ENCODE data around the gene NAP1L4.

The NAP1L4 gene

GRCh38 chr11:2932850-2933251, 59.3 kb downstream of the NAP1L4 start:
- DNase-seq = no peak

DNA sequence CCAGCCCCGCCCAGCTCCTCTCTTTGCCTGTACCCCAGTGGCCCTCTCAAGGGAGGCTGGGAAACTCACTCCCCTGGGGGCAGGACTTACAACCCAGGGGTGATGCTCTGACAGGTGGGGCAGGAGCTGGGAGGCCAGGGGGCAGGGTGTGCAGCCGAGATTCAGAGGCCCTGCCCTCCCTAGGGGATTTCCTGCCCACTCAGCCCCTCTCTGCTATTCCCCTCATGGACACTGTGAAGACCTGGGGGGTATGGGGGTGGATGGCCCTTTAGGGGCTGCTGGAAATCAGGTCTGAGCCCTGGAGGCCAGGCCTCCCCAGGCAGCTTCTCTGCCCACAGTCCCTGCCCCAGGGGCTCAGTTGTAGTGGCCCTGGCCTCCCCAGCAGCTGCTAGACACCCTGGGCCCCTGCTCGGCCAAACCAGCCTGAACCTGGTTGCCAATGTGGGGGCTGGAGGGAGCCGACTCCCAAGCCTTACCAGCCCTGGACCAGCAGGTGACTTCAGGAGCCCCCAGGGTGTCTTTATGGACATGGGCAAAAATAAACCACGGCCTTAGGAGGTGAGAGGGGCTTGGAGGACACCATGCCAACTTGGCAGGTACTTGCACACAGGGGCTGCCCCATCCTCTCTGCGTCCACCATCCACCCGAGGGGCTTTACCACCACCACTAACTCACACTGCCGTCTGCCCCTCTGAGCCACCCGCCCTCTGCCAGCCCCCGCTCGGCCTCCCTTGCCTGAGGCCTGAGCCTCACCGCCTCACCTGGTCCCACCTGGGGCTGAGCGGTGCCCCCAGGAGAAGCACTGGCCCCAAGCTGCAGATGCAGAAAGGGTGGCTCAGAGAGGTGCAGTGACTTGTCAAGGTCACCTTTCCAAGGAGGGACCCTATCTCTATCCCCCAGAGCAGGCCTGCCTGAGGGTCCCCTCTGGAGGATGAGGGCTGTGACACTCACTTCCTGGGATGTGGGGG, 60.1 kb downstream of the NAP1L4 start:
- no peak for DNase-seq

- no peak for DNase-seq
Measured at GRCh38 chr11:2931420-2931746, 60.7 kb downstream of the NAP1L4 start.

DNA sequence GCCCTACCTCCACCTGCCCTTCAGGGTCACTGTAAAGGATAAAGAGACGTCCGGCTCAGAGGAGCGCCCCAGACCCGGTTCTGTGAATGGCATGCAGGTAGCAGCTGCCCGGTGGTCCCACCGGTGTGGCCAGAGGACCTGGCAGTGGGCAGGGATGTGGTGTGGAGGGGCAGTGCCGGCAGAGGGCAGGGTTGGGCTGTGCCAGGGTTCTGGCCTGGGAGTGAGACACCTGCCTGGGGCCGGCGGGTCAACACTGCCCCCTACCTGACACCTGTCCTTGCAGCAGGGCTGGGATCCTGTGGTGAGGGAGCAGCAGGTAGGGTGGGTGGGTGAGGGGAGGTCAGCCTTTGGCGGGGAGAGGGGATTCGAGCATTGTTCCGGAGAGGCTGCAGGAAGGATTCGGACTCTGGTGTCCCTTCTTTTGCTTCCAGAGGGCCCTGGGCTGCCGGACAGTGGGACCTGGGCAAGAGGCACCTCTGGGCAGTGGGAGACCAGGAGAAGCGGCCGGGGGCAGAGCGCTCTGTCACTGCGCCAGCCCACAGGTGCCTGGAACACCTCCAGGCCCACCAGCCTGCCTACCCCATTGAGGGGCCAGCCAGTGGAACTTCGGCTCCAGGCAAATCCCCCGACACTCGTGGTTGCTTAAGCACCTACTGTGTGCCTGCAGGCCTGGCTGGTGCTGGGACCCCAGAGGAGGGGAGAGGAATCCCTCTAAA, 61.3 kb downstream of the NAP1L4 start:
- peak; percentile 39 for DNase-seq

DNA sequence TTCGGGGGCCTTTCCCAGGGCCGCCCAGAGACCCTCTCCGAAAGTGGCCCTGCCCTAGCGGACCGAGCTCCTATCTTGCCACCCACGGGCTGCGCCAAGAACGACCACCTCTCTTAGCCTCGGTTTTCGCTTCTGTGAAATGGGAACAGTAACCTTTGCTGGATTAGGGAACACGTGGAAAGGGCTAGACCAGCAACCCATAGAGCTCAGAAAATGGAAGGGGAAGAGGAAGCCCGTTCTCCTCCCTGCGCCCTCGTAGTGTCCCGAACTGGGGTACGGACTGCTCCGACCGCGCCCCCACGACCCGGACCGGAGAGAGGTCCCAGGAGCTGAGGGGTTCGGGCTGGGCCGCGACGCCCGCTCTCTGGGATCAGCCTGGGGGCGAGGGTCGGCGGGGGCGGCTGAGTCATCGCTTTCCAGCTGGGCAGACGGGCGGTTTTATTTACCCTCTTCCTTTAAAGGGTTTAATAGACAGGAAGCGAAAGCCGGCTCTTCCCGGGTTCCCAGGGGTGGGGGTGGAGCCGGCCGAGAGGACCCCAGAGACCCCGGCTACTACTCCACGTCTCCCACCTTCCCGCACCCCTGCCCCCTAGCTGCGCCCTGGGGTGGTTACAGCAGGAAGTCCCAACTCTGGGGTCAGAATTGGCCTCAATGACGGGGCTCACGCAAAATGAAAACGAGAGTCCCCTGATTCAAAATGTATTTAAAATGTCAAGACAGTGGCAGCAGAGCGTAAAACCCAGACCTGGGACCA, 62.0 kb downstream of the NAP1L4 start:
- no peak for DNase-seq

GRCh38 chr11:2929531-2929949, 62.6 kb downstream of the NAP1L4 start:
- no peak for DNase-seq

DNA sequence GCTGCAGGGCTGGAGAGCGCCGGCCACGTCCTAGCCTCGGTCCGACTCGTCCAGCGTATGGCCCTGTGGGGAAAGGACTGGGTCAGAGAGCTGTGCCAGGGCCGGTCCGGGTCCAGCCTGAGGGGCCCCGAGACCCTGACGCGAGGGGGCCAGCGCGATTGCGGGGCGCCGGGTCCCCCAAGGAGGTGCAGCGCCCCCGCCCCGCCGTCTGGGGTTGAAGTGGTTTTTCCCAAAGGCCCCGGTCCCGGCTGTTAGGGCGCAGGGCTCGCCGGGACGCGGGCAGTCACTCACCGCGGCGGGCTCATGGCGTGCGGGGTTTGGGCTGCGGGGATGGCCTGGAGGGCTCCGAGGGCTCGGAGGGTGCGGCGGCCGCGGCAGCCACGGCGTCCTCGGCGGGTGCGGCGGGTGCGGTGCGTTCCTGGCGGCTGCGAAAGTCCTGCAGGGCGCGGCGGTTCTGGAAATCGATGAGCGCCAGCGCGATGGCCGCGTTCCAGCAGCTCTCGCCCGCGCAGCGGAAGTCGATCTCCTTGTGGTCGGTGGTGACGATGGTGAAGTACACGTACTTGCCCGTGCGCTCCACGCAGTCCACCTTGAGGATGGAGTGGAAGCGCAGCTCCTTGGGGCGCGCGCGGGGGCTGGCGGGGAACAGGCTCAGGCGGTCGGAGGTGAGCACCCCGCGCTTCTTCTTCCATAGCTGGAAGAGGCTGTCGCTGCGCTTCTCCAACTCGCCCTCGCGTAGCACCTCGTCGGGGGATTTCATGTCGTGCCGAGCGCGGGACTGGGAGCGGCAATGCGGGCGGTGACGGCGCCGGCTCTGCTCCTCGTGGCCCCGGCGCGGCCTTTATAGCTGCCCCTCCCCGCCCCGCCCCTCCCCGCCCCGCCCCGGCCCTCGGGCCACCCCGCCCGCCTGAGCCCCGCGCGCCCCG, 63.3 kb downstream of the NAP1L4 start, which contains the start of gene PHLDA2:
Gene PHLDA2 (minus strand): TSS at position 816 of the 926 bp plus-strand sequence. CDS start 56 bp downstream, at position 760.
- DNase-seq = peak; percentile 50

DNA sequence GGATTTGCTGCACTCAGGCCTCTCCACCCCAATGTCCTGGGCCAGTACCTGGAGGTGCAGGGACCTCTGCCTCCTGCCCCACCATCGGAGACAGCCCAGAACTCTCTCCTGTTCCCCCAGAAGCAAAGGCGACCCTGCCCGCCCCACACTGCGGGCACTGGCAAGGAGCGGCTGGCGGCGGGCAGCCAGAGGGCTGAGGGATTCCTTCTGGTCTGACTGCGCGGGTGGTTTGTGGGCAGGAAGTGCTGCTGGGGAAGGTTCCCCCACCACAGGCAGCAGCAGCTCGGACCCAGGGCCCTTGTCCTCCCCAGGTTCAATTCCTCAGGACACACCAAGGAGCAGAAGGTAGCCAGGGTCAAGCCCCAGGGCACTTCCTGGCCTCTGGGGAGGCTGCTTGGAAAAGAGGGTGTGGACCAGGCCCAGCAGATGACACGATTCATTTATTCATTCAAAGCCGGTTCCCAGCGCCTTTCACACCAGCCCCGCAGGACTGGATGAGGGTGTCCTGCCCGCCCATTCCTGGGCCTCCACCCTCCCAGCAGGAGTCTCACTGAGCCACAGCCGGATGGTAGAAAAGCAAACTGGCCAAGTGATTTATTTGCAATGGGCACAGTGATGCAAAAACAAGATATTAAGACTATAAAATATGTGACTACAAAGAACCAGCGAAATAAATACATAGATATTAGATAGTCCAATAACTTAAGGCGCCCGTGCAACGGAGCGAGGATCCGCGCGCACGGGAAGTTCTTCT, 64.1 kb downstream of the NAP1L4 start:
- DNase-seq = no peak

GRCh38 chr11:2927121-2927800, 64.9 kb downstream of the NAP1L4 start:
- DNase-seq = no peak

DNA sequence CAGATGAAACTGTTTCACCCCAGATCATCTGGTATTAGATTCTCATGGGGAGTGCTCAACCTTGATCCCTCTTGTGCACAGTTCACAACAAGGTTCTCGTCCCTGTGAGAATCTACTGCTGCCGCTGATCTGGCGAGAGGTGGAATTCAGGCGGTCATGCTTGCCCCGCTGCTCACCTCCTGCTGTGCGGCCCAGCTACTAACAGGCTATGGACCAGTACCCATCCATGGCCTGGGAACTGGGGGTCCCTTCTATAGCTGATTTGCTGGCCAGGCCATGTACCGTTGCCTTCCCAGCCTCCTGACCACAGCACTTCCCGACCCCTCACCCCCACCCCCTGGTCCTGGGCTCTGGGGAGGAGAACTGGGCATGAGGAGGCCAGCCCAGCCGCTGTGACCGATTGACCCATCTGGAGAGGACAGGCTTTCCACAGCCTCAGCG, 65.5 kb downstream of the NAP1L4 start:
- no peak for DNase-seq

GRCh38 chr11:2924821-2925675, 67.1 kb downstream of the NAP1L4 start:
- no peak for DNase-seq

DNA sequence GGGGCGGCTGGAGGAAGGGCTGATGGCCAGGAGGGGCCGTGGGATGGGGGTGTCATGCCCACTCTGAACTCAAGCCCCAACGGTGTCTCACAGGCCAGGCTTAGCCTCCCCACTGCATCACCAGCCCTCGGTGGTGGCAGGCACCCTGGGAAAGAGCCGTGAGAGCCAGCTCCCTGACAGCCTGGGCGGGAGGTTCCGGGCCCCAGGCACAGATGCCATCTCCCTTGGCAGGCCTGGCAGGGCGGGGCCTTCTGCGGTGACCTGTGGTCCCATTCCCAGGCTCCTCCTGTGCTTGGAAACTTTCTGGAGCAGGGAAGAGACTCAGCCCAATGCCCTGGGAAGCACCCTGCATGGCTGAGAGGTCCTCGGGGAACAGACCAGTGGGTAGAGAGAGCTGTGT, 67.7 kb downstream of the NAP1L4 start:
- DNase-seq = no peak

GRCh38 chr11:2923446-2924375, 68.4 kb downstream of the NAP1L4 start:
- no peak for DNase-seq

DNA sequence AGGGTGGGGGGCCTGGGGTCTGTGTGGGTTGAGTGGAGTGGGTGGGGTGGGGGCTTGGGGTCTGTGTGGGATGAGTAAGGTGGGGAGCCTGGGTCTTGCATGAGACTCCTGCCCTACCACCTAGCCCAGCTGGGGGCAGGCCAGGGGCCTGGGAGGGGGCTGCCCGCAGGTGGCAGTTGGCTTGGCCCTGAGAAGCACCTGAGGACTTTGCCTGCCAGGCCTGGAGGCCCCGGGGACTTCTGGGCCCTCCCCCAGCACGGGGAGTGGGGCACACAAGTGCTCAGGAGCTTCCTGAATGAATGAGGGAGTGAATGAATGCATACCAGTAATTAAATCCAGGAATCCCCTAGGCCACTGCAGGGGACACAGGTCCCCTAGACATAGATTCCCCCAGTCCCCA, 69.5 kb downstream of the NAP1L4 start:
- no peak for DNase-seq

DNA sequence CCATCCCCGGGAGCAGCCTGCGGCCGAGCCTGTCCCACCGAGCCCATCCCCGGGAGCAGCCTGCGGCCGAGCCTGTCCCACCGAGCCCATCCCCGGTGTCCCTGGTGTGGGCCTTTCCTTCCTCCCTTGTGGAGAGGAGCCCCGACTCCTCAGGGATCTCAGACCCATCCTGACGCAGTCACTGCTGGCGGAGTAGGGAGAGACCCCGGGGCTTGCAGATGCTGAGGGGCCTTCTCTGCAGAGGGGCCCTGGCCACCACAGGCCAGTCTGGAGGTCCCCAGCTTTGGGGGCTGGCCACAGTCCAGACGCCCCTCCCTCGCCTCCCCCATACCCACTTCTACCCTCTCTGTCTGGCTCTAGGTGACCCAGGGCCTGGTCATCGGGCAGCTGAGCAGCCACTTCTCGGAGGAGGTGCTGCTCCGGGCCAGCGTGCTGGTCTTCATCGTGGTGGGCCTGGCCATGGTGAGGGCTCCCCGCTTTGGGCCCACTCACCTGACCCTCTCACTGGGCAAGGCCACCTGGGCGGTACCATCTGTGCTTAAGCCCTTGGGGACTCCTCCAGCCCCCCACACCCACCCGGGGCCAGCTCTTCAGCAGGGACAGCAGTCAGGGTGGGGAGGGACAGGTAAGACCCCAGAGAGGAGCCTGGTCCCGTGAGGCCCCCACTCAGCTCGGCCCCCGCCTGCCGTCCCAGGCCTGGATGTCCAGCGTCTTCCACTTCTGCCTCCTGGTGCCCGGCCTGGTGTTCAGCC, 70.2 kb downstream of the NAP1L4 start:
- no peak for DNase-seq

GRCh38 chr11:2921261-2921660, 70.9 kb downstream of the NAP1L4 start:
- no peak for DNase-seq

GRCh38 chr11:2920343-2920742, 71.8 kb downstream of the NAP1L4 start:
- DNase-seq = no peak

GRCh38 chr11:2919837-2920236, 72.3 kb downstream of the NAP1L4 start:
- DNase-seq = no peak
